ENCODE data around the gene RPTOR.

GRCh38 chr17:80922580-80923160, 378.0 kb downstream of the RPTOR start:
- TF ChIP-seq, protein P1, sequence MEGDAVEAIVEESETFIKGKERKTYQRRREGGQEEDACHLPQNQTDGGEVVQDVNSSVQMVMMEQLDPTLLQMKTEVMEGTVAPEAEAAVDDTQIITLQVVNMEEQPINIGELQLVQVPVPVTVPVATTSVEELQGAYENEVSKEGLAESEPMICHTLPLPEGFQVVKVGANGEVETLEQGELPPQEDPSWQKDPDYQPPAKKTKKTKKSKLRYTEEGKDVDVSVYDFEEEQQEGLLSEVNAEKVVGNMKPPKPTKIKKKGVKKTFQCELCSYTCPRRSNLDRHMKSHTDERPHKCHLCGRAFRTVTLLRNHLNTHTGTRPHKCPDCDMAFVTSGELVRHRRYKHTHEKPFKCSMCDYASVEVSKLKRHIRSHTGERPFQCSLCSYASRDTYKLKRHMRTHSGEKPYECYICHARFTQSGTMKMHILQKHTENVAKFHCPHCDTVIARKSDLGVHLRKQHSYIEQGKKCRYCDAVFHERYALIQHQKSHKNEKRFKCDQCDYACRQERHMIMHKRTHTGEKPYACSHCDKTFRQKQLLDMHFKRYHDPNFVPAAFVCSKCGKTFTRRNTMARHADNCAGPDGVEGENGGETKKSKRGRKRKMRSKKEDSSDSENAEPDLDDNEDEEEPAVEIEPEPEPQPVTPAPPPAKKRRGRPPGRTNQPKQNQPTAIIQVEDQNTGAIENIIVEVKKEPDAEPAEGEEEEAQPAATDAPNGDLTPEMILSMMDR (optimal IDR thresholded peaks at IDR 0.05 in 1 of 3, IDR thresholded peaks at IDR 0.05 in 1 of 3, conservative IDR thresholded peaks at IDR 0.05 in 1 of 3; ENCODE audit: extremely low read depth in 1 of 3, insufficient read depth in 2 of 3, low read length in 3 of 3), result no peak
- TF ChIP-seq EZH2 (IDR thresholded peaks at IDR 0.05; ENCODE audit: low read length), result no peak

Data from keratinocyte (primary cell).